Neural progenitor cell (in vitro differentiated cells): Measurements from ENCODE around the gene TMEM203. TPM values are rescaled to one million over a fixed set of nuclear protein-coding genes. Genes with fewer than 3 reads are reported as not detected.

ENCODE experiments used
- DNase-seq: peaks from one replicate; pipeline ENCODE4 v3.0.0-alpha.2; 2016; ENCODE audit warnings: low spot score
- H2AFZ ChIP-seq: fragments of 200-600 bp; sonication (generic); replicated peaks from 2 replicates; pipeline ENCODE4 v1.6.1; 2016; ENCODE audit warnings: antibody characterized with exemption
- H3F3A ChIP-seq: fragments of 200-600 bp; sonication (generic); 2 replicates; pipeline ENCODE4 v1.6.1; 2016; ENCODE audit warnings: antibody characterized with exemption, low read depth
- H3K27ac ChIP-seq: fragments of 200-600 bp; sonication (generic); 2 replicates; pipeline ENCODE4 v1.5.1; 2016; ENCODE audit warnings: mild to moderate bottlenecking
- H3K27me3 ChIP-seq: fragments of 200-600 bp; sonication (generic); 2 replicates; pipeline ENCODE4 v1.6.1; 2016; ENCODE audit warnings: mild to moderate bottlenecking, moderate library complexity
- H3K36me3 ChIP-seq: fragments of 200-600 bp; sonication (generic); 2 replicates; pipeline ENCODE4 v1.5.1; 2016
- H3K4me1 ChIP-seq: fragments of 200-600 bp; sonication (generic); 2 replicates; pipeline ENCODE4 v1.6.1; 2016; ENCODE audit warnings: mixed run types
- H3K4me2 ChIP-seq: fragments of 200-600 bp; sonication (generic); 2 replicates; pipeline ENCODE4 v1.6.1; 2016
- H3K4me3 ChIP-seq: fragments of 200-600 bp; sonication (generic); 2 replicates; pipeline ENCODE4 v1.5.1; 2016
- H3K79me2 ChIP-seq: fragments of 200-600 bp; sonication (generic); 2 replicates; pipeline ENCODE4 v1.6.1; 2016; ENCODE audit warnings: low read depth
- H3K9ac ChIP-seq: fragments of 200-600 bp; sonication (generic); 2 replicates; pipeline ENCODE4 v1.6.1; 2016
- H3K9me3 ChIP-seq: fragments of 200-600 bp; sonication (generic); 2 replicates; pipeline ENCODE4 v1.5.1; 2016; ENCODE audit warnings: low read depth
- H4K20me1 ChIP-seq: fragments of 200-600 bp; sonication (generic); 2 replicates; pipeline ENCODE4 v1.6.1; 2016; ENCODE audit warnings: low read depth
- H3K27ac Mint-ChIP-seq: 3 replicates; pipeline ENCODE4 v1.8.0; 2021; ENCODE audit warnings: mixed read lengths
- H3K27me3 Mint-ChIP-seq: 2 replicates; pipeline ENCODE4 v1.8.0; 2022; ENCODE audit warnings: low read depth, mild to moderate bottlenecking, inconsistent platforms, moderate library complexity, mixed read lengths; ENCODE audit not compliant: insufficient read depth
- H3K36me3 Mint-ChIP-seq: 3 replicates; pipeline ENCODE4 v1.8.0; 2021; ENCODE audit warnings: mixed read lengths
- H3K4me1 Mint-ChIP-seq: 3 replicates; pipeline ENCODE4 v1.8.0; 2021; ENCODE audit warnings: mixed read lengths
- H3K4me3 Mint-ChIP-seq: 3 replicates; pipeline ENCODE4 v1.8.0; 2021; ENCODE audit warnings: mild to moderate bottlenecking, moderate library complexity, mixed read lengths
- H3K9me3 Mint-ChIP-seq: 3 replicates; pipeline ENCODE4 v1.8.0; 2020; ENCODE audit warnings: mixed read lengths
- EZH2 ChIP-seq: fragments of 200-600 bp; sonication (generic); IDR thresholded peaks from 2 replicates; pipeline ENCODE4 v1.6.1; 2017; ENCODE audit warnings: antibody characterized with exemption, mild to moderate bottlenecking, moderate library complexity
- EZH2phosphoT487 ChIP-seq: fragments of 200-600 bp; sonication (generic); IDR thresholded peaks from 2 replicates; pipeline ENCODE4 v1.6.1; 2017; ENCODE audit warnings: antibody characterized with exemption
- total RNA-seq: library from RNA; depleted of rRNA; stranded (reverse); fragments of >200 nt; gene quantifications from 2 replicates; pipeline ENCODE4 v1.2.3, GENCODE V29; 2015; ENCODE audit warnings: low replicate concordance
- TF ChIP-seq, protein P1 (sequence below): fragments of 200-600 bp; sonication (generic); IDR thresholded peaks from 2 replicates; pipeline ENCODE4 v1.5.1; 2017; ENCODE audit warnings: antibody characterized with exemption, mild to moderate bottlenecking

TMEM203 gene
- total RNA-seq, 1 donor from 2014 or later = 21.6 TPM

DNA sequence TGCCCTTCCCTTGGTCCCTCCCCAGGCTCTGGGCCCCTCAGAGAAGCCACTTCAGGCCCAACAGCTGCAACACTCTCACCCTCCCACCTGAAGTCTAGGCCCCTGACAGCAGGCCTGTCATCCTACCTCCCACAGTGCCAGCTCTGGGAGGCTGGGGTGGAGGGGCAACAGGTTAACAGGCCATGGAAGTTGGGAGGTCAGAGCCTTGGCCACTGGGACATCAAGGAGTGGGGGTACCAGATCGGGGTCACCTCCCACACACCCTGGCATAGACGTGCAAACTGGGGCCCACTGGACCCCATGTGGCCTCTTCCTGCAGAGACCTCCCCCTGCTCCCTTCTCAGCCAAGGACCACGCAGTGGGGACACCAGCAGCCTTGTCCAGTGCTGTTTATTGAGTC, 14.2 kb downstream of the TMEM203 start:
- peaks cover 6% of the 10 kb centered on the region for H3K27me3 Mint-ChIP-seq
- no peak overlapping the region for H3K4me3 Mint-ChIP-seq

DNA sequence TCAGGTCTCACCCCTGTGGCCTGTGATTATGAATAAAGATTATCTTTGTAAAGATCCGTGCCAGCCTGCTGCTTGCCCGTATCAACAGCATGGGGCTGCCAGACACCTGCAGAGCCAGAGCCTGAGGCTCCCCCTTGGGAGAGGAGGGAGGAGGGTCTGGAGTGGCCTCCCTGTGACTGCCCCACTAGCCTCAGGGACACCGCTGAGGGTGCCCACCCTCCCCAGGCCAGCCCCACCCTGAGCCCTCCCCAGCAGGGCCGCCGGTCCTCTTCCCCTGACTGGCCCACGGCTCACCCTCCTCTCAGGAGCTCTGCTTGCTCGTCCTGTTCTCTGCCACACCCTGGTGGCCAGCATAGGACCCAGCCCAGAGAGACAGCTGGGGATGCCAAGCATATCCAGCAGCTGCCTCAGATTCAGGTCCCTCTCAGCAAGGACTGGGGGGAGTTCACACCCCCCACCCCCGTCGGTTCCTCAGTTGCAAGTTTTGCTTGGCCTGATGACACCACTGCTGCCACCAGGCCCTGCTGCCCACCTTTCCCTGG, 15.1 kb downstream of the TMEM203 start:
- no peak for DNase-seq
- no peak for TF ChIP-seq EZH2phosphoT487
- TF ChIP-seq, protein P1, sequence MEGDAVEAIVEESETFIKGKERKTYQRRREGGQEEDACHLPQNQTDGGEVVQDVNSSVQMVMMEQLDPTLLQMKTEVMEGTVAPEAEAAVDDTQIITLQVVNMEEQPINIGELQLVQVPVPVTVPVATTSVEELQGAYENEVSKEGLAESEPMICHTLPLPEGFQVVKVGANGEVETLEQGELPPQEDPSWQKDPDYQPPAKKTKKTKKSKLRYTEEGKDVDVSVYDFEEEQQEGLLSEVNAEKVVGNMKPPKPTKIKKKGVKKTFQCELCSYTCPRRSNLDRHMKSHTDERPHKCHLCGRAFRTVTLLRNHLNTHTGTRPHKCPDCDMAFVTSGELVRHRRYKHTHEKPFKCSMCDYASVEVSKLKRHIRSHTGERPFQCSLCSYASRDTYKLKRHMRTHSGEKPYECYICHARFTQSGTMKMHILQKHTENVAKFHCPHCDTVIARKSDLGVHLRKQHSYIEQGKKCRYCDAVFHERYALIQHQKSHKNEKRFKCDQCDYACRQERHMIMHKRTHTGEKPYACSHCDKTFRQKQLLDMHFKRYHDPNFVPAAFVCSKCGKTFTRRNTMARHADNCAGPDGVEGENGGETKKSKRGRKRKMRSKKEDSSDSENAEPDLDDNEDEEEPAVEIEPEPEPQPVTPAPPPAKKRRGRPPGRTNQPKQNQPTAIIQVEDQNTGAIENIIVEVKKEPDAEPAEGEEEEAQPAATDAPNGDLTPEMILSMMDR = no peak
- TF ChIP-seq EZH2 = no peak
- H3K27ac ChIP-seq = no peak overlapping the region
- H3K4me3 Mint-ChIP-seq = peak overlapping the region; percentile 96
- H3F3A ChIP-seq = peaks cover 10% of the 10 kb centered on the region
- H3K79me2 ChIP-seq = peaks cover 23% of the 10 kb centered on the region
- H3K36me3 ChIP-seq = no peaks in the 10 kb centered on the region
- H3K9ac ChIP-seq = no peak overlapping the region
- H3K4me2 ChIP-seq = no peak overlapping the region
- H3K9me3 ChIP-seq = no peaks in the 10 kb centered on the region
- no peak overlapping the region for H3K4me3 ChIP-seq
- H3K4me1 ChIP-seq = peaks cover 5% of the 10 kb centered on the region
- H3K27me3 Mint-ChIP-seq = peaks cover 6% of the 10 kb centered on the region
- no peaks in the 10 kb centered on the region for H3K27me3 ChIP-seq
- H3K27ac Mint-ChIP-seq = no peak overlapping the region
- H3K36me3 Mint-ChIP-seq = no peaks in the 10 kb centered on the region
- H4K20me1 ChIP-seq = peaks cover 41% of the 10 kb centered on the region
- H3K9me3 Mint-ChIP-seq = no peaks in the 10 kb centered on the region
- H3K4me1 Mint-ChIP-seq = peaks cover 32% of the 10 kb centered on the region
- H2AFZ ChIP-seq = no peak overlapping the region

More for the DNA sequence above, 14.2 kb downstream of the TMEM203 start:
- TF ChIP-seq, protein P1 = no peak
- TF ChIP-seq EZH2phosphoT487 (no peak), EZH2 (no peak)
- peaks cover 10% of the 10 kb centered on the region for H3F3A ChIP-seq
- no peak overlapping the region for H2AFZ ChIP-seq
- H4K20me1 ChIP-seq = peaks cover 46% of the 10 kb centered on the region
- no peaks in the 10 kb centered on the region for H3K36me3 Mint-ChIP-seq
- H3K36me3 ChIP-seq = no peaks in the 10 kb centered on the region
- no peak overlapping the region for H3K4me3 ChIP-seq
- H3K27ac Mint-ChIP-seq = no peak overlapping the region
- no peaks in the 10 kb centered on the region for H3K9me3 Mint-ChIP-seq
- peaks cover 33% of the 10 kb centered on the region for H3K4me1 Mint-ChIP-seq
- H3K27ac ChIP-seq = no peak overlapping the region
- H3K4me1 ChIP-seq = peaks cover 5% of the 10 kb centered on the region
- no peak overlapping the region for H3K4me2 ChIP-seq
- DNase-seq = no peak
- peaks cover 20% of the 10 kb centered on the region for H3K79me2 ChIP-seq
- H3K27me3 ChIP-seq = no peaks in the 10 kb centered on the region
- H3K9ac ChIP-seq = no peak overlapping the region
- H3K9me3 ChIP-seq = no peaks in the 10 kb centered on the region

DNA sequence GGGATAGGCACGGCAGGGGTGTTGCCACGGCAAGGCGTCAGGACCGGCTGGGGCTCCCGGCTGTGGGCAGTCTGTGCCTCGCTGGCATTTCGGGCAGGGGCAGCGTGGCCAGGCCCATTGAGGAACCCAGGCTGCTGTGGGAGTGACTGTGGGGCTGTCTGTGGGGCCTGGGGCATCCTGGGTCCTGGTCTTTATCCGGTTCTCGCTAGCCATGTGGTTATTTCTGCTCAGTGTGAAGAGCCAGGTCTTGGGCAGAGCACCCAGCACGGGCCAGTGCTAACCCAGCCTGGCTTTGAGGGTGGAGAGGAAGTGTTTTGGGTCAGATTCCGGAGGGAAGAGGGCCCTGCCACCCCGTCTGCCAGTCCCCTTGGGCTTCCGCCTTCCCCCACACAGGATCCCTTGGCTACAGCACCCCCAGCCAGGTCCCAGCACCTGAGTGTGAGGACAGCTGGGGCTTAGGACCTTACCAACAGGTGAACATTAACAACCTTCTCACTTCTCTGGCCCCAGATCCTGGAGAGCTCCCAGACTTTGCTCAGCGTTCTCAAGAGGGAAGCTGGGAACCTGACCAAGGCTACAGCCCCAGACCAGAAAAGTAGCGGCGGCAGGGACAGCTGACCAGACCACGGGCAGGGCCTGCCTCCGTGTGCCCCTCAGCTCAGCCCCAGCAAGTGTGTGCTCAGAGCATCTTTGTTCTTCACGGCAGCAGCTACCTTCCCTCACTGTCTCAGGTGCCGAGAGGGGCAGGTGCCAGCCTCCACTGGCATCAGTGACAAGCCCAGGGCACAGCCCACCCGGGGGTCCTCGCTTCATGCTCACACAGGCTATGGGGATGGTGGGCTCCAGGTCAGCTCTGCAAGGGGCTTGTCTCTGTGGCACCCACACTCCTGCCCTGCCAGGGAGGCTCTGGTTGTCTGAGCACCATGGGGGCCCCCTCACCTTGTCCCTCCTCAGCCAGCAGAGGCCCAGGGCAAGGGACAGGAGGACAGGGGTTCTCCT, 15.9 kb downstream of the TMEM203 start:
- Histone ChIP-seq H4K20me1 (peaks cover 33% of the 10 kb centered on the region), H2AFZ (no peak overlapping the region), H3K4me1 (peaks cover 5% of the 10 kb centered on the region), H3K27ac (no peak overlapping the region), H3K9me3 (no peaks in the 10 kb centered on the region), H3K36me3 (no peaks in the 10 kb centered on the region), H3K27me3 (no peaks in the 10 kb centered on the region), H3K4me2 (peak overlapping the region; percentile 99), H3F3A (peaks cover 10% of the 10 kb centered on the region), H3K4me3 (peak overlapping the region; percentile 75), H3K79me2 (peaks cover 23% of the 10 kb centered on the region), H3K9ac (peak overlapping the region; percentile 45)
- Mint-ChIP-seq H3K27ac (peak overlapping the region; percentile 66), H3K36me3 (no peaks in the 10 kb centered on the region), H3K4me3 (peak overlapping the region; percentile 96), H3K27me3 (peaks cover 3% of the 10 kb centered on the region), H3K4me1 (peaks cover 28% of the 10 kb centered on the region), H3K9me3 (no peaks in the 10 kb centered on the region)
- TF ChIP-seq EZH2 = no peak
- TF ChIP-seq EZH2phosphoT487 = no peak
- TF ChIP-seq, protein P1 = no peak
- DNase-seq = no peak
